Measurements from ENCODE around the gene E2F6.

DNA sequence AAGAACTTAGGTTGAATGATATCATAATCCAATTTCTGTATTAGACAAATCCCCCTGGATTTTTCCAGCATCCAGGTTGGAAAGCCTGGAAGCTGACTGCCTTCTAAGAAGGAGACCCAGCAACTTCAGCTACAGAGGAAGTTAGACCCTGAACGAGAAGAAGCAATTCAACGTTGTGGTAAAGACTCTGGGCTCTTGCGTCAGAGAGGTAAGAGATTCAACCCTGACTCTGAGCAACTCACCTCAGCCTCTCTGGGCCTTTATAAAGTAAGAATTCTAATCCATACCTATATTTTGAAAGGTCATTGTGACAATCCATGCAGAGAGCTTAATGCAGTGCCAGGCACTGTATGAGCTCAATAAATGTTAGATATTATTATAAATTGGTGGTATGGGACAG lies 9.7 kb downstream of the E2F6 start:
- TF ChIP-seq, protein P1, sequence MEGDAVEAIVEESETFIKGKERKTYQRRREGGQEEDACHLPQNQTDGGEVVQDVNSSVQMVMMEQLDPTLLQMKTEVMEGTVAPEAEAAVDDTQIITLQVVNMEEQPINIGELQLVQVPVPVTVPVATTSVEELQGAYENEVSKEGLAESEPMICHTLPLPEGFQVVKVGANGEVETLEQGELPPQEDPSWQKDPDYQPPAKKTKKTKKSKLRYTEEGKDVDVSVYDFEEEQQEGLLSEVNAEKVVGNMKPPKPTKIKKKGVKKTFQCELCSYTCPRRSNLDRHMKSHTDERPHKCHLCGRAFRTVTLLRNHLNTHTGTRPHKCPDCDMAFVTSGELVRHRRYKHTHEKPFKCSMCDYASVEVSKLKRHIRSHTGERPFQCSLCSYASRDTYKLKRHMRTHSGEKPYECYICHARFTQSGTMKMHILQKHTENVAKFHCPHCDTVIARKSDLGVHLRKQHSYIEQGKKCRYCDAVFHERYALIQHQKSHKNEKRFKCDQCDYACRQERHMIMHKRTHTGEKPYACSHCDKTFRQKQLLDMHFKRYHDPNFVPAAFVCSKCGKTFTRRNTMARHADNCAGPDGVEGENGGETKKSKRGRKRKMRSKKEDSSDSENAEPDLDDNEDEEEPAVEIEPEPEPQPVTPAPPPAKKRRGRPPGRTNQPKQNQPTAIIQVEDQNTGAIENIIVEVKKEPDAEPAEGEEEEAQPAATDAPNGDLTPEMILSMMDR (conservative IDR thresholded peaks at IDR 0.05; ENCODE audit: low read depth, low read length), result no peak
- no peak for TF ChIP-seq EZH2 (IDR thresholded peaks at IDR 0.05; ENCODE audit: borderline replicate concordance, low read depth, low read length, poor library complexity, severe bottlenecking)

All from A673 (cell line).